Activated naive CD8-positive, alpha-beta T cell treated with anti-CD3 and anti-CD28 coated beads, Interleukin-2, amount 50 U/mL, for 24 hours (primary cell): ENCODE measurements around the gene CIAO1.
"Not testable (repeated sequence)": the region's sequence is repeated elsewhere in the genome, so short reads cannot be mapped to it uniquely, and the experiment has no call there.

Experiments used
- ATAC-seq: fragments of 150-1000 bp; cut with Tn5 transposase; one replicate; pipeline ENCODE4 v1.10.0; 2021
- DNase-seq: peaks from one replicate; pipeline ENCODE4 v3.0.0; 2021
- H3K27ac Mint-ChIP-seq: one replicate; pipeline ENCODE4 v1.8.0; 2021; ENCODE audit warnings: mild to moderate bottlenecking, mixed read lengths
- H3K27me3 Mint-ChIP-seq: one replicate; pipeline ENCODE4 v1.8.0; 2021; ENCODE audit warnings: mixed read lengths
- H3K36me3 Mint-ChIP-seq: one replicate; pipeline ENCODE4 v1.8.0; 2021; ENCODE audit warnings: low read depth, mixed read lengths
- H3K4me1 Mint-ChIP-seq: one replicate; pipeline ENCODE4 v1.8.0; 2021; ENCODE audit warnings: mixed read lengths
- H3K4me3 Mint-ChIP-seq: one replicate; pipeline ENCODE4 v1.8.0; 2021; ENCODE audit warnings: mild to moderate bottlenecking, moderate library complexity, mixed read lengths
- H3K9me3 Mint-ChIP-seq: one replicate; pipeline ENCODE4 v1.8.0; 2021; ENCODE audit warnings: mixed read lengths

Gene CIAO1

DNA sequence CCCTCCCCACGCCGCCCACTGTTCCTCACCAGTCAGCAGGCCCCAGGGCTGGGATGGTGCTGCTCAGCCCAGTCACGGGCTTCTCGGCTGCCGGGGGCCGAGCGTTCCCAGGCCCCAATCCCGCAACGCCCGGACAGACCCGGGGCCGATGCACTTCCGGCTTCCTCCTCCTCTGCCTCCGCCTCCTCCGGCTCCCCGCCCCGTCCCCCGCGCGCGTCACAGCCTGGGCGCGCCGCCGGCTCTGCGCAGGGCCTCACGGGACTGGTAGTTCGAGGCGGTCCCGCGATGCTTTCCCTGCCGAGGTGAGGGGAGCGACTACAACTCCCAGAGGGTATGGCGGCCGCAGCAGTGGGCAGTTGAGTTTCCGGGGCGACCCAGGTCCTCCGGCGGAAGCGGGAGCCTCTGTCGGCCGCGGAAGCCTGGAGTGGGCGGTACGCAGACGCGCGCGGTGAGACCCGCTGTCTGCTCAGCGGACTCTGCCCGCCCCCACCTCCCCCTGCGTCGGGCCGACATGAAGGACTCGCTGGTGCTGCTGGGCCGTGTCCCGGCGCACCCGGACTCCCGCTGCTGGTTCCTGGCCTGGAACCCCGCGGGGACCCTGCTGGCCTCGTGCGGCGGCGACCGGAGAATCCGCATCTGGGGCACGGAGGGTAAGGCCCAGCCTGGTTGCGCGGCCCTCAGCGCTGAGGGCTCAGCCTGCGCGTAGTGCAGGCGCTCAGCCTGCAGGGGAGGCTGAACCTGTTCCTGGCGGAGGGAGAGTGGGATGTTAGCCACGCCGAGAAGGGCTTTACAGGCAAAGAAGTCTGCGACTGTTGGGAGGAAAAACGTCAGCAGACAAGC lies at the start of gene CIAO1, which contains the start of gene TMEM127:
Gene CIAO1, plus strand, starts transcription at position 386 of the 840 bp plus-strand sequence. Its CDS starts 126 bp downstream, at position 512.
Gene TMEM127, minus strand, starts transcription at position 158 of the 840 bp plus-strand sequence. CDS start 616 bp downstream, outside the sequence.
- H3K36me3 Mint-ChIP-seq = peaks cover 31% of the 10 kb centered on the region
- H3K4me1 Mint-ChIP-seq = peaks cover 46% of the 10 kb centered on the region
- peak; percentile 94 for ATAC-seq
- DNase-seq = peak; percentile 97
- peak within 1 kb of the TSS; percentile 99 for H3K4me3 Mint-ChIP-seq
- no peaks in the 10 kb centered on the region for H3K9me3 Mint-ChIP-seq
- peak within 1 kb of the TSS; percentile 96 for H3K27ac Mint-ChIP-seq
- H3K27me3 Mint-ChIP-seq = no peaks in the 10 kb centered on the region

DNA sequence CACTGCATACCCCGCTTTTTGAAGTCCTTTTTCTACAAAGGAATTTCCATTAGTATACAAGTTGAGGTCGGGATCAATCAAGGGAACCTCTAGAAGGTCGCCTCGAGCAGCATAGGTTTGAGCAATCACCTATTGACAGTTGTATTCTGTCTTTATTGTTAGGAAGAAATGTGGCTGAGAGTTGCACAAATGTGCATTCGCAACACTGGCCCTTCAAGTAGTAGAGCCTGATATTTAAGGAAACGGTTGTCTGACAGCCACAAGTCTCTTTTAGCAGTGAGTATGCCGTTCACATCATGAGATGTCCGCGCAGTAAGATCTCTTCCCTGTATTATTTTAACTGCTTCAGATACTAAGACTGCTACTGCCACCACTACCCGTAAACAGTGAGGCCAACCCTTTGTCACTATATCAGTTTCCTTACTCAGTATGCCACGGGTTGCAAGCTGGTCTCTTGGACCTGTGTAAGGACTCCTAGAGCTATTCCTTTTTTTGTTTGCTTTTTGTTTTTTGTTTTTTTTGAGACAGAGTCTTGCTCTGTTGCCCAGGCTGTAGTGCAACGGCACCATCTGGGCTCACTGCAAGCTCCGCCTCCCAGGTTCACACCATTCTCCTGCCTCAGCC lies 47.4 kb upstream of the CIAO1 start:
- ATAC-seq = no peak

DNA sequence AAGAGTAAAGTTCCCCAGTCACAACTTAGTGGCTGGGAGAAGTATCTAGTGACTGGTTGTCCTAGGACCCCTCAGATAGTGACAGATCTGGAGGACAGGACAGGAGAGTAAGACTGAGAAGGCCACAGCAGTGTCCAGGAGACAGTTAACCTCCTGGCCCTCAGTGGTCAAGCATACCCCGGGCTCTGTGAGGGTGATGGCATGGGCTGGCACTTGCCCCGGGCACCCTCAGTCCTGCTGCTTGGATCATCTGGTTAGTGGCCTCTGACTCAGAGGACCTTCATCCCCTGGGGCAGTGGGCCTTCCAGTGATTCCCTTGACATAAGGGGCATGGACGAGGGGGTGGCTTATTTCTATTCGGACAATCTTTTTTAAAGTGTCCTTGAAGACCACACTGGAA lies 46.1 kb upstream of the CIAO1 start:
- ATAC-seq, H3K27ac Mint-ChIP-seq, H3K4me3 Mint-ChIP-seq, H3K9me3 Mint-ChIP-seq, H3K4me1 Mint-ChIP-seq, H3K36me3 Mint-ChIP-seq, H3K27me3 Mint-ChIP-seq, DNase-seq: not testable (repeated sequence)

More for the DNA sequence above, 47.4 kb upstream of the CIAO1 start:
- no peaks in the 10 kb centered on the region for H3K4me1 Mint-ChIP-seq
- no peak overlapping the region for H3K4me3 Mint-ChIP-seq
- H3K9me3 Mint-ChIP-seq = no peaks in the 10 kb centered on the region
- no peak for DNase-seq
- H3K27ac Mint-ChIP-seq = no peak overlapping the region
- H3K27me3 Mint-ChIP-seq = no peaks in the 10 kb centered on the region
- no peaks in the 10 kb centered on the region for H3K36me3 Mint-ChIP-seq

DNA sequence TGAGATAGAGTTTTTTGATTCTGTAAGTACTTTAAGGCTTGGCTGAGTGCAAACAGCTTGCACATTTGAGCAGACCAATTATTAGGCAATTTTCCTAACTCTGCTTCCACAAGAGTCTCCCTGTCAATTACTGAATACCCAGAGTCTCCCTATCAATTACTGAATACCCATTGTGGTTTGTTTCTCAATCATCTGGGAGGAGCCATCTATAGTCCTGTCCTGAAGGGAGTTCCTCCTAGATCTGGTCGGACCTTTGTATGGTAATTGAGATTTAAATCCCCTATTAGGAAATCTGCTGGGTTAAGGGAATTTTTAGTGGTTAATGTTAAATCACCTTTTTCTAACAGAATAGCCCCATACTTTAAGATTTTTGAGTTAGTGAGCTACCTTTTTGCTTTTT lies 44.9 kb upstream of the CIAO1 start:
- not testable (repeated sequence) for H3K36me3 Mint-ChIP-seq

DNA sequence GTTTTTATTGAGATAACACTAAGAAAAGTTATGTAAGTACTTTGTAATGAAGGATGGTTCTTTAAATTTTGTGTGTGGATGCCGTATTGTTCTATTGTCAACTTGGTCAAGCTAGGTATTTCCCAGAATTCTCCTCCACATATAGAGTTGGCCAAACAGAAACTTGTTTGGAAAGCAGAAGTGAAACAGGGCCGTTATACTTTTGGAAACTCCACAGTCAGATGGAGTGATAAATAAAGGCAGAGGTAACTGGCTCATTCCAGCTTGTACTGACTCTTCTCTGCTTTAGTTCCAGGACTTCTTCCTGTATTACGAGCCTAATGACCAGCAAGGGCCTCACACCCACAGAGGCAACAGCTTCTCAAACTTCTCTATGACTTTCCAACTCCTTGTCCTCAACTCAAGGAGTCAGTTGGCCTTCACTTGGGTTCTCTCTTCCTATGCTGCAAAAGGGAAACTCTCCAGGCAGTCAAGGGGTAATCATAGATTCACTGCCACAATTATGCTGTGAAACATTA lies 41.0 kb upstream of the CIAO1 start:
- ATAC-seq (peak; percentile 24), DNase-seq (no peak)
- Mint-ChIP-seq H3K9me3 (no peaks in the 10 kb centered on the region), H3K4me3 (no peak overlapping the region), H3K36me3 (no peaks in the 10 kb centered on the region), H3K27ac (peak overlapping the region; percentile 39), H3K27me3 (no peaks in the 10 kb centered on the region), H3K4me1 (peaks cover 9% of the 10 kb centered on the region)

More for the DNA sequence above, 44.9 kb upstream of the CIAO1 start:
- H3K9me3 Mint-ChIP-seq, H3K27ac Mint-ChIP-seq, DNase-seq, H3K4me3 Mint-ChIP-seq, H3K4me1 Mint-ChIP-seq, ATAC-seq, H3K27me3 Mint-ChIP-seq: not testable (repeated sequence)

DNA sequence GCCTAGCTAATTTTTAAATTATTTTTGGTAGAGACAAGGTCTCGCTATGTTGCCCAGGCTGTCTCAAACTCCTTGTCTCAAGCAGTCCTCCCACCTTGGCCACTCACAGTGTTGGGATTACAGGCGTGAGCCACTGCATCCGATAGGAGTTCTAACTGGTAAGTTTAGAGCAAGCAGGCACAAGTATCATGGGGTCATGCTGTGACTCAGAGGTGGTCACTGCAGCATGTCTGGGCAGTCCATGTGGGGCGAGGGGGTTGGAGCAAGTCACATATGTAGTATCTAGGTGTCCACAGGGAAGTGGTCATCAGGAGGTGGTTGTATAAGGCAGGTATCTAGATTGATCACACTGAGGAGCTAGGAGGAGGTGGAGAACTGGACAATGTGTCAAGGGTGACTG lies 34.7 kb upstream of the CIAO1 start:
- H3K4me3 Mint-ChIP-seq = no peak overlapping the region

DNA sequence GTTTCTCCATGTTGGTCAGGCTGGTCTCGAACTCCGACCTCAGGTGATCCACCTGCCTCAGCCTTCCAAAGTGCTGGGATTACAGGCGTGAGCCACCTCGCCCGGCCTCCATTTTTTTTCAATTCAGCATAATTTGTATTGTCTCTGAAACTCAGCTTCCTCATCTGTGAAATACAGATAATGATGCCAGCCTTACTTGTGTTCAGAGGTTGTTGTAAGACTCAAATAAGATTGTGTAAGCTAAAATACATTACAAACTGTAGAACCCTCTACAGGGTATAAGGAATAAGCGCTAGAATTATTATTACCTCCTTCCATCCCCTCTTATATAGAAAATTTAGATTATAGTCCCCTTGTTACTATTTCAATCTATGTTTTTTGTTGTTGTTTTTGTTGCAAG lies 32.6 kb upstream of the CIAO1 start:
- Mint-ChIP-seq H3K36me3 (no peaks in the 10 kb centered on the region), H3K27me3 (no peaks in the 10 kb centered on the region), H3K9me3 (no peaks in the 10 kb centered on the region), H3K4me3 (no peak overlapping the region), H3K4me1 (peaks cover 2% of the 10 kb centered on the region), H3K27ac (no peak overlapping the region)
- no peak for ATAC-seq
- DNase-seq = no peak

More for the DNA sequence above, 34.7 kb upstream of the CIAO1 start:
- Mint-ChIP-seq H3K27ac (no peak overlapping the region), H3K9me3 (no peaks in the 10 kb centered on the region), H3K36me3 (no peaks in the 10 kb centered on the region), H3K27me3 (no peaks in the 10 kb centered on the region), H3K4me1 (peaks cover 2% of the 10 kb centered on the region)
- DNase-seq = no peak
- no peak for ATAC-seq

DNA sequence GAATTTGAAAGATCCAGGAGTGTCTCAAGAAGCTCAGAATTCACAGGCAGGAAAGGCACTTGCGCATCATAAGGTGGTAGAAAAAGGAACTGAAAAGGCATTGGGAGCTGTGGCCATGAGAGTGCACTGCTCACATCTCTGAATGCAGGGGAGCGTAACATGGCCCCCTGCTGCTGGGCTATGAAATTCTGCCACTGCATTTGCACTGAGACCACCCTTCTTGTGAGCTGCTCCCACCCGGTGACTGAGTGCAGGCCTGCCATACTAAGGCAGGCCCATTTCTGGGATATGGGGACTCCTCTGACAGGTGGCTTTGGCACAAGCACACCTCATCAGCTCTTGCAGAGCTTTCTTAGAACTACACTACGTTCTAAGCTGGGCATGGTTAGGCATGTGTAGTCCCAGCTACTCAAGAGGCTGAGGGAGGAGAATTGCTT lies 32.1 kb upstream of the CIAO1 start:
- ATAC-seq = no peak
- Mint-ChIP-seq H3K4me3 (no peak overlapping the region), H3K27me3 (no peaks in the 10 kb centered on the region), H3K9me3 (no peaks in the 10 kb centered on the region), H3K36me3 (no peaks in the 10 kb centered on the region), H3K27ac (no peak overlapping the region), H3K4me1 (peaks cover 2% of the 10 kb centered on the region)
- no peak for DNase-seq

DNA sequence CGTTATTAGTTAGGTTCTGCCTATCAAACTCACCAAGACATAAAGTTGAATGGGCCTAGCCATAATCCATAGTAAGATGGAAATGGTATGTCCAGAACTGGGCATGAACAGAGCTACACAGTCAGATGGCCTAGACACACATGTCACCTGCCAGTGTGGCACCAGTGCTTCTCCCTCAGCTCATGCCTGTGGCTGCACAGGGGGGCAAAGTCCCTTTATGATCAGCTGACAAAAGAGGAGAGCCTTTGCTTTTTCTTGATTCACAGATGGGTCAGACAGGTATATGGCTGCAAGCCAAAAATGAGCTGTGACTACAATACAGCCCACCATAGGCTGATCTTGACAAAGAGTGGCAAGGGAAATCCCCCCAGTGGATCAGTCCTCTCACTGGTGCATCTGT lies 29.1 kb upstream of the CIAO1 start:
- Mint-ChIP-seq H3K4me1 (peaks cover 16% of the 10 kb centered on the region), H3K9me3 (no peaks in the 10 kb centered on the region), H3K36me3 (no peaks in the 10 kb centered on the region), H3K4me3 (no peak overlapping the region), H3K27ac (no peak overlapping the region), H3K27me3 (no peaks in the 10 kb centered on the region)
- DNase-seq (no peak), ATAC-seq (no peak)

DNA sequence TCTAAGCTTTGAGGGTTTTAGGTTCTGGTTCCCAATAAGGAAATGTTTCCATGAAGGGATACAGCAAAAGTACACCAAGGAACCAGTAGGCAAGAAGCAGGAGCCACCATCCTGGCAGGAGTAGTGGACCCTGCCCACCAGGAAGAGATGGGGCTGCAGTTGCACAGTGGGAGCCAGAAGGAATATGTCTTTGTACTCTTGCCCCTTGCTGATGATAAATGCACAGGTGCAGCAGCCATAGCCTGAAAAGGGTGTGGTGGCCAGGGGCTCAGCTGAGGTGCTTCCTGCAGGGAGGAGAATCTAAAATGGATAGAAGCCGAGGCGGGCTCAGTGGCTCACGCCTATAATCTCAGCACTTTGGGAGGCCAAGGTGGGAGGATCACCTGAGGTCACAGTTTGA lies 27.8 kb upstream of the CIAO1 start:
- H3K27ac Mint-ChIP-seq = no peak overlapping the region
- H3K4me1 Mint-ChIP-seq = peaks cover 29% of the 10 kb centered on the region
- no peak for DNase-seq

DNA sequence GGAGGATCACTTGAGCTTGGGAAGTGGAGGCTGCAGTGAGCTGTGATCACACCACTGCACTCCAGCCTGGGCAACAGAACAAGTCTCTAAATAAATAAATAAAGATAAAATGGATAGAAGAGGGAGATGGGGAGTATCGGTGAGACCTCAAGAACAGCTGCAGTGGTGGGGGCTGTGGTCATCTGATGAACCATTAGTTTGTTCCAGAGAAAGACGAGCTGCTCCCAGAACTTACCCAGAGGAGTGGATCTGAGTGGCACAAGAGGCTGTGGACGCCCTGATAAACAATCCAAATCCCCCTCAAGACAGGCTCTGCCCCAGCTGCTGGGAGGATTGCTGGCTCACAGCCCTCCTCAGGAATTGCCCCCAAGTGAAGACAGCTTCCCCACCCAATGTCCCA lies 26.9 kb upstream of the CIAO1 start:
- Mint-ChIP-seq H3K9me3 (no peaks in the 10 kb centered on the region), H3K4me3 (no peak overlapping the region), H3K4me1 (peaks cover 27% of the 10 kb centered on the region), H3K36me3 (no peaks in the 10 kb centered on the region), H3K27ac (no peak overlapping the region), H3K27me3 (no peaks in the 10 kb centered on the region)
- DNase-seq (no peak), ATAC-seq (no peak)

More for the DNA sequence above, 27.8 kb upstream of the CIAO1 start:
- no peak for ATAC-seq
- Mint-ChIP-seq H3K4me3 (no peak overlapping the region), H3K9me3 (no peaks in the 10 kb centered on the region), H3K36me3 (no peaks in the 10 kb centered on the region), H3K27me3 (no peaks in the 10 kb centered on the region)

DNA sequence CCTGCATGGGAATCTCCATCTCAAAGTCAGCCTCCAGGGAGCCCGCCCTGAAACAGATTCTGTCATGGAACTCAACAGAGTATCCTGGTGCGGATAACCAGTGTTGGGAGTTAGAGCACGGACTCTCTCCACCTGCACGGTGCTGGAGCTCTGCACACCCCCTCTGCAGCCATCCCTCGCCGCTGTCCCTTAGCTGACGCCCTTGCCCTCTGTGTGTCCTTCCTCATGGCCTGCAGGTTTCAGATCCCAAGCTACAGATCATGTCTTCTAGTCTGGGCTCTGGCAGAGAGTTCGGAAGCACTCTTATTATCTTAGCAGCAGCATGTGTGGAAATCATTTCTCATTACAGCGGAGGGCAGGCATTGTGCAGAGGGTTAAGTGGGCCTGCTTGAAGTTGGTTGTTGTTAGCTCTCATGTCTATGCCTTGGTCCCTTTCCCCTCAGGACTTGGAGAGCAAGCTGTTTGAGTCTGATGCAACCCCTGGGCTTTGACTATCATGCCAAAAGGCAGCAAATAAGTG lies 26.2 kb upstream of the CIAO1 start:
- no peak overlapping the region for H3K27ac Mint-ChIP-seq
- H3K27me3 Mint-ChIP-seq = no peaks in the 10 kb centered on the region
- no peak overlapping the region for H3K4me3 Mint-ChIP-seq

DNA sequence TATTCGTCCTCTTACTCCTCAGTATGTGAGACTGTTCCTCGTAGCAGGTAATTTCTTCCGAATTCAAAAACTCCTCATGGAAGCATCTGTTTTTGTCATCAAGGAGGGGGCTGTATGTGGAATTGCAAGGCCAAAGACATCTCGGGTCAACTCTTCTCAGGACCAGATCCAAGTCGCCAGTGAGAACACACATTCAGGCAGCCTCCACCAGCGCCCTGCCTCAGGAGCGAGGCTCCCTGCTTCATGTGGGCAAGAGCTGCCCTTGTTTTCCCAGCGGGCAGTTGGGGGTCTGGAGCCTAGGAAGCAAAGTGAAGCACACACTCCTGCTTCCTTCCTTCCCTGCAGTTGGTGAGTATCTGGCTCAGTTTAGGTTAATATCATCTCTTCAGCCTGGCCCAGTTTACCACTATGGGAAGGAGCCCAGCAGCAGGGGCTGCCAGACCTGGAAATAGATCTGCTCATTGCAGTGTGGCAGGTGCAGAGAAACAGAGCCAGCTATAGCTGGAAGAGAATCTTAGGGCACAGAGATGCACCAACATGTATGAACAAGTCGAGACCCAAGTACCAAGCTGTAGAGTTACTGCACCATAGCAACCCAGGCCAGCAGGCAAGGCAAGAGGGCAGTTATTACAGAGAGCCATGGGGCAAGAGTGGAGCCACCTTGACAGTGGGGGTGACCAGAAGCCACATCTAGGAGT lies 25.5 kb upstream of the CIAO1 start:
- Mint-ChIP-seq H3K27me3 (no peaks in the 10 kb centered on the region), H3K9me3 (no peaks in the 10 kb centered on the region), H3K4me1 (peaks cover 36% of the 10 kb centered on the region), H3K27ac (peak overlapping the region; percentile 93), H3K4me3 (no peak overlapping the region), H3K36me3 (peaks cover 3% of the 10 kb centered on the region)
- ATAC-seq (no peak), DNase-seq (no peak)

More for the DNA sequence above, 26.2 kb upstream of the CIAO1 start:
- Mint-ChIP-seq H3K36me3 (peaks cover 2% of the 10 kb centered on the region), H3K4me1 (peaks cover 32% of the 10 kb centered on the region), H3K9me3 (no peaks in the 10 kb centered on the region)
- ATAC-seq = no peak
- no peak for DNase-seq

DNA sequence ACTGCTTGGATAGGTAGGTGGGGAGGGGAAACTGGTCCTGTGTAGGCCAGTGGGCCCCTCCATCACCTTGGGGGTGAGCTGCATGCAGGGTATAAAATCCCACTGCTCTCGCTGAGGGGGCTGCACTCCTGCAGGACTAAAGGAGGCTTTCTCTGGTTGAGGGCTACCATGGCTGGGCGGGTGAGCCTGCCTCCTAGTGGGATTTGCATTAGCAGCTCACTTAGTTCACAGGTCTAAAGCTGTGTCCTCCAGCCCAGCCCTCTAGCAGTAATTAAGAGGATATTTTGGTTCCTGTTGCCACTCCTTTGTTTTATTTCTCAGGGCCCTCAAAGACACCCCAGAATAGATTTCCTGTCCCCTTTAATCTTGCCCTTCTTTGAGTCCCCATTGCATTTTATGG lies 24.8 kb upstream of the CIAO1 start:
- Mint-ChIP-seq H3K9me3 (no peaks in the 10 kb centered on the region), H3K27ac (peak overlapping the region; percentile 93), H3K4me3 (no peak overlapping the region), H3K27me3 (no peaks in the 10 kb centered on the region), H3K4me1 (peaks cover 43% of the 10 kb centered on the region), H3K36me3 (peaks cover 6% of the 10 kb centered on the region)
- DNase-seq (no peak), ATAC-seq (no peak)
